T follicular helper cell (primary cell): ENCODE results near the gene TTC23.
A peak's percentile ranks its signal among the peaks of the same experiment; 100 is the strongest.
"Not testable (repeated sequence)": the region's sequence is repeated elsewhere in the genome, so short reads cannot be mapped to it uniquely, and the experiment has no call there.

Experiments
- DNase-seq: peaks from one replicate; pipeline ENCODE4 v3.0.0-alpha.2; 2020; ENCODE audit warnings: low read depth

The TTC23 gene

DNA sequence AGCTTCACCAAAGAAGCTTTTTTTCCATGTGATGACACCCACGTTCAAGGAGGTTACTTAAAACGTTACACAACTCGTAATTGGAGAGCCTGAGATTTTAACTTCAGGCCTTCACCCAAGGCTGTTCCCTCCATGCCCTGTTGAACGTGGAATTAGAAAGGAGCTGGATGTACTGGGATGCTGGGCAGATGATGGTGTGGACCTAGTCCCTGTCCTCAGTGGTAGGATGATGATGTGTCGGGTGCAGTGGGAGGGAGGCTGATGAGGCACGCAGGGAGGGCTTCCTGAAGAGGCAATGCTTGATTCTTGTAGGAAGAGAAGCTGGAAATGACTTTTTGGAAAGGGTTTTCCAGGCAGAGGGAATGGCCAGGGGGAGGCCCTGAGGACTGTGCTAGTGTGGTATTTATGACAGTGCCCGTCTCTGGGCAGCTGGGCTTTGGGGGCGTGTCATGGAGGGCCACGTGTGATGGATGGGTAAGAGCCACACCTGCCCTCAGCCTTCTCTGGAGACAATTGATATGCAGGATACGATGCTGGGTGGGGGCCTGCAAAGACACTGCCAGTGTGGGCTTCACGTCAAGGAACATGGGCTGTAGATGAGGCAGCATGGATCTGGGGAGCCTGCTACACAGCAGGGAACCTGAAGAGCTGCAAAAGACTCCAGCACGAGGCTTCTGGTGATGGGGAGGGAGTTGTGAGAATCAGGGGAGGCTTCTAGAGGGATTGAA, 129.2 kb downstream of the TTC23 start:
- DNase-seq, result no peak

DNA sequence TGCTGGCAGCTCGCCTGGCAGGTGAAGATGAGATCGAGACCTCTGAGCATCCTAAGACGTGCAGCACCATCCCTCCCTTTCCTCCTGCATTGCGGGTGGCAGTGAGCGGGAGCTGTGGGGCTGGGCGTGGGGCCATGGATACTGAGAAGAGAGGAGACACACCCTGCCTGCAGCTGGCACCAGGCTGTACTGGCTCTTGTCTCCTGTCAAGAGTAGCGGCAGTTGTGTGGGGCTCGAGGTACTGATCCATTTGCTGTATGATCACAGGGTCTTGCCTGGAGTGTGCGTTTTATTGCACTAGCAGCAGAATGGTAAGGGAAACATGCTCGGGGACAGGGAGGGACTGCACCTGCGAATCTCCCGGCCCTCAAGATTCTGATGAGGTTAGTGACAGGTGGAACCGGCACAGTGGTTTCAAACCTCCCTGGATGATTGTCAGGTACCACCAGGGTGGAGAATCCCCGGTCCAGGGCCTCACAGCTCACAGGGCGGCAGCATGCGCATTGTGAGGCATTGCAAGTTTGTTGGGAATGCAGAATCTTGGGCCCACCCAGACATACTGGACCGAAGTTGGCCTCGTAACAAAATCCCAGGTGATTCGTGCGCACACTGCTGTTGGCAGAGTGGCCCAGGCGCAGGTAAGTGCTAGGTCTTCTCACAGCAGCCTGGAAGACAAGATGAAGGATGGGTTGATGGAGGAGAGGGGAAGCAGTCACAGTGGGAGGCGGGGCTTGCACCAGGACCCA, 130.4 kb downstream of the TTC23 start:
- no peak for DNase-seq

DNA sequence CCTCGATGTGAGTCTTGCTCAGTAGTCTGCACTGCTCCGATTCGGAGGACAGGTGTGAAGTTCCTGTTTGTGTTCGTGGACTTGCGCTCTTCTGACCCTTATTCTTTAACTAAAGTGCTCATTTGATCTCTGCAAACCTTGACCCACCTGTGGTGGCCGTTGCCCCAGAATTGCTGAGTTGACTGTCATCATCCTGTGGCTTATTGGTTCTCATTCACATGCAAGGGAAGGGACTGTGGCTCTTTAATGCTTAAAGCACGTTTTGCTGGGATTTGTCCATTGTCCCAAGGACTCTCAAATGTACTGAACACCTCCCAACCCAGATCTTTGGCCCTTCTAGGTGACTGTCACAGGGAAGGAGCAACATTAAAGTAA, 131.1 kb downstream of the TTC23 start:
- no peak for DNase-seq

DNA sequence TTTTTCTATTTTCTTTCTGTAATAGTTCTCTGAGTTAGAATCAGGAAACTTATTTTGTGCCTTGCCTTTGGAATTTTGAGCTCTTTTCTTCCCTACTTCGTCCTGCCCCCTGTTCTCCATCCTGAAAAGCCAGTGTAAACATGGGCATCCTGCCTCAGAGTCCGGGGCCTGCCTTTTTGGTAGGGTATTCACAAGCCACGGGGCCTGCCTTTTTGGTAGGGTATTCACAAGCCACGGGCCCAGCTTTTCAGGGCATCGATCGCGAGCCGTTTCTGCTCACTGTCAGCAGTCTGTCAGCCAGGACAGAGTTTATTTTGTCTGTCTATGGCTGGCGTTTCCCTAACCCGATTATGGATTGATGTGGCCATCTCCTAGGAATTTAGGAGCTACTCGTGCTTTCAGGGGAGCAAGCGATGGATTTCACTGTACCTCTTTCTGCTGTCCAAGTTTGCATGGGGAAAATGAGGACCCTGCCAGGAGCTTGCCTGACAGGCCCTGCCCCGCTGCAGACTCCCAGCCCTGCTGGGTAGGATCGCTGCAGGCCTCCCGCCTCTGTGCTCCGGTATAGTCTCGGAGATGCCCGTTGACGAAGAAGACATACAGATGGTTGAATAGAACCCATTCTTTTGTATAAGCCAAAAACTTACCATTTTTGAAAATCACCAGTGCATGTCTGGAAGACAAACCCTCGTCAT, 131.7 kb downstream of the TTC23 start:
- no peak for DNase-seq

DNA sequence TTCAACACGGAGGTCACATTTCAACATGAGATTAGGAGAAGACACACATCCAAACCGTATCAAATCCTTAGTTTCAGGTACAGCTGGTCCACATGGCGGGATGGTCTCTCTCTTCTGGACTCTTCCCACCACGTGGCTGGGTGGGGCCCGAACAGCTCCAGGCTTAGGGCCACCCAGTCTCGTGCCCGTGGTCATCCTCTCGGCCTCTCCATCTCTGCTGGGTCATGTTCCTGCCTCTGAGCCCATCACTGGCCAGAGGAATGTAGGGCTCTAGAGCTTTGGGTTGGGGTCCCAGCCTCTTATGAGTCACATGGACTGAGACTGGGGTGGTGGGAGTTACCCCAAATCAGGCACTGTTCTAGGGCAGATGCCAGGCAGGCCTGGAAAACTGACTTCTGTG, 132.3 kb downstream of the TTC23 start:
- DNase-seq, result no peak

DNA sequence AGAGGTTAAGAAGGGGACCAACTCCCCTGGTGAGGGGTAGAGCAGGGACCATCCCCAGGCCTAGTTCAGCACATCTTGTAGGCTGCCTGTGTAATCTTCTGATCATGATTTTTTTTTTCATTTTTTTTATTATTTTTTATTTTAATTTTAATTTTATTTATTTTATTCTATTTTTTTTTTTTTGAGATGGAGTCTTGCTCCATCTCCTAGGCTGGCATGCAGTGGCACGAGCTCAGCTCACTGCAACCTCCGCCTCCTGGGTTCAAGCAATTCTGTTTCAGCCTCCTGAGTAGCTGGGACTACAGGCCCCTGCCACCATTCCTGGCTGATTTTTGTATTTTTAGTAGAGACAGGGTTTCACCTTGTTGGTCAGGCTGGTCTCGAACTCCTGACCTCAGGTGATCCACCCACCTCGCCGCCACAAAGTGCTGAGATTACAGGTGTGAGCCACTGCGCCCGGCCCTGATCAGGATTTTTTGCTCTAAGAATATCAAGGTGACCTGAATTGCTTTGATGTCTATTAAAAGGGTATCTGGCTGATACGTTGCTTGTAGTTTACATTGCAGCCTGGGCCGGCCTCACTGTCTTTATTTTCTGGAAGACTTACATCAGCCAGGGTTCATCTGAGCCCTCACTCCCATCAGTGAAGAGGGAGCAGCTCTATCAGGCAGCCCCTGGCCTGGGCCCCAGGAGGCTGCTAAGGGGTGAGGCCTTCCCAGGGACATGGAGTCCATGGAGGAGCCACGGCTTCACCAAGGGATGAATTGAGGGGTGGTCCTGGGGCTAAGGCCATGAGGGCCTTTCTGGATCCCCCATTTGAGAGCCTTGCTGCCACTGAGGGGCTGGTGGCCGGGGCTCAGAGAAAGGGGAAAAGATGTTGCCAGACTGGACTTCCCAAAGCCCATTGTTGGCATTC, 133.8 kb downstream of the TTC23 start:
- DNase-seq, result no peak

DNA sequence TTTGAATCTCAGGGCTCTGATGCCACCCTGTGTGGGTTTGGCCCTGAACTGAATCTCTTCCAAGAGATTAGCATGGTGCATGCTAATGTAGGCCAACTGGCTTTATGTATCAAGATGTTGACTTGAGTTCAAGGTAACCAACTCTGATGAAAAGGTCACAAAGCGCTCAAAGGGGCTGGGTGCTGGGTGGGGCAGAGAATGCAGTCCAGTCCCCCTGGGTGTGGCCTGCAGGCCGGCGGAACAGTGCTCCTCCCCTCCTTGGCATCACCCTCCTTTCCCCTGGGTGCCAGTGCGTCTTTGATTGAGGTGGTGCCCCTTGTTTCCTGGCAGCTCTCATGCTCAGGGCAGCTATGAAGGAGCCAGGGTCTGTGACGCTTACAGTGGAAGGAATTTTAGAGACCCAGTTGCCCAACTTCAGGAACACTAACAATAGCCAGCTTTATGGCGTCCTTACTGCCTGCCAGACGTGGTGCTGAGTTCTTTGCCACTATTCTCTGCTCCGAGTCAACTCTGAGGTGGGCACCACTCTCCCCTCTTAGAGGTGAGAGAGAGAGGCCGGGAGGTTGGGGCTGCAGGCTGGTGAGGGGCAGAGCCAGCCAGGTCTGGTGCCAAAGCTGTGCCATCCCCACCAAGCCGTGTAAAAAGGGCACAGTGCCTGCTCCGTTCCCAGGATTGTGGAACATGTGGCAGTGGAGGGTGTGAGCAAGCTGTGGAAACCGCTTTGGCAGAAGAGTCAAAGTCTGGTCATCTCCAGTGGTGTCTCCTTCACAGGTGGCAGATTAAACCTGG, 134.7 kb downstream of the TTC23 start:
- DNase-seq, result no peak

DNA sequence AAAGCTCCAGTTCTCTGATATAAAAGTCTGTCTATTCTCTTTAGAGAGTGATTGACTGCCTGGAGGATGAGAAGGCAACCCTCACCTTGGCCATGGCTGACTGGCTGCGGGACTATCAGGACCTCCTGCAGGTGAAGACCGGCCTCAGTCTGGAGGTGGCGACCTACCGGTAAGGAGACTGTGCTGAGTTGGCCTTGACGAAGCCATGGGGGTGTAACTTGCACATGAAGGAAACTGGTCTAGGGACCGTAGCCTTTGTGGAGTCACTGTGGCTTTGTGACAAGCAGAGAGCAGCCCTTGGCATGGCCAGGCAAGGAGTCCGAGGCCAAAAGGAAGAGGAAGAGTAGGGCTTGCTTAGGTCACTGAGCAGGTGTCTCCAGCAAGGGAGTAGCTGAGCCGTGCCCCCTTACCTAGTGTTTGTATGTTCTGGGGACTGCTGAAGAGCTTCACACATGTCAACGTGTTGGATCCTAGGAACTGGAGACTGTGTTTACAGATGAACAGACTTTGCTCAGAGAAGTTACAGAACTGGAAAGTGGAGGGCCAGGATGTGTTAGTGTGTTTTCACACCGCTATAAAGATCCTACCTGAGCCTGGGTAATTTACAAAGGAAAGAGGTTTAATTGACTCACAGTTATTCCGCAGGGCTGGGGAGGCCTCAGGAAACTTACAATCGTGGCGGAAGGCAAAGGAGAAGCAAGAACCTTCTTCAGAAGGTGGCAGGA, 135.7 kb downstream of the TTC23 start:
- no peak for DNase-seq

DNA sequence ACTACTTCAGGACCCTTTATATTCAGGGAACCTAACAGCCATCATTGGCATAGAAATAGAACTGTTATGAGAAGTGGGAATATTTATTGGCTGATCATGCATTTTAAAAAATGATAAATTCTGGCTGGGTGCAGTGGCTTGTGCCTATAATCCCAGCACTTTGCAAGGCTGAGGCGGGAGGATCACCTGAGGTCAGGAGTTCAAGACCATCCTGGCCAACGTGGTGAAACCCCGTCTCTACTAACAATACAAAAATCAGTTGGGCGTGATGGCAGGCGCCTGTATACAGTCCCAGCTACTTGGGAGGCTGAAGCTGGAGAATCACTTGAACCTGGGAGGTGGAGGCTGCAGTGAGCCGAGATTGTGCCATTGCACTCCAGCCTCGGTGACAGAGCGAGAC, 137.7 kb downstream of the TTC23 start:
- DNase-seq, result not testable (repeated sequence)

DNA sequence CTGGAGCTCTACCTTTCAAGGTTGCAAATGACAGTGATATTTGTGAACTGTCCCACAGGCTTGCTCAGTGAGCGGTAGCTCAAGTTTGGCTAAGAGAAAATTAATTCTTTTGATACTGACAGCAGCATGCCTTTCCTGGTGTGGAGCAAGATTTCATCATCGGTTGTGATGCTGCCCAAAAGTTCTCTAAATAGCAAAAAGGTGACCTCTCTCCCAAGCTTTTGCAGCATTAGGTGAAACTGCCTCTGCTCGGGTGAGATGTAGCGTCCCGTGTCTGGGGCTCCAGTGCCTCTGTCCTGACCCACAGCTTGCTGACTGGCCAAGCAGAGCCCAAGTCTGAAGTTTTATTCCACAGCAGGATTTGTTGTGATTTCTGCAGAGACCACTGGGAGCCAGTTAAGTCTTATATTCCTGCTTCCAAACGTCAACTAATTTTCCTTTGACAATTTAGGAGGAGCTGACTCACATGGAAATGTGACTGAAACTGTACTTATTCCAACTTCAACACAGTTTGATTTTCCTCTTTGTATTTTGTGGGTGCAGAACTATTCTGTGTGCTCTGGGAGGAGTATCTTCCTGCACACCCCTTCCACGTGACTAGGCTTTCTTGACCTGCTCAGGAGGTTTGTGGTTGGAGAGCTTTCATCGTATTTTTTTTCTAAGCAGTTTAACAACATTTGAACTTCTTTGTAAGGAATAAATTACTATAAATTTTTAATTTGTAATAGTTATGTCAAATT, 138.6 kb downstream of the TTC23 start:
- no peak for DNase-seq

DNA sequence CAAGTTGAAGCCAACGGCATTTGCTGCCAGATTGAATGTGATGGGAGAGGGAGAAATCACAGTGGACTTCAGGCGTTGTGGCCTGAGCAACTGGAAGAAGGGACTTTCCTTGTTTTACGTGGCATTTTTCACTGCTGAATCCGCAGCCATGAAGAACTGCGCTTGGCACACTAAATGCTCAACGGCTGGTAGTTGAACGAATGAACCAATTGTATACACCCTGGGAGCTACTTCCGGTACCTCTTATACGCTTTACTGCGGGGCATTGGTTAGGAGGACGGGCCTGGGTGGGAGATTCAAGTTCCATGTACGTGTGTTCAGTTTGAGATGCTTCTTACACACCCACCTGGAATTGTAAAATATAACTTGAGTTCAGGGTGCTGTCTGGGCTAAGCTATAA, 139.3 kb downstream of the TTC23 start:
- no peak for DNase-seq

DNA sequence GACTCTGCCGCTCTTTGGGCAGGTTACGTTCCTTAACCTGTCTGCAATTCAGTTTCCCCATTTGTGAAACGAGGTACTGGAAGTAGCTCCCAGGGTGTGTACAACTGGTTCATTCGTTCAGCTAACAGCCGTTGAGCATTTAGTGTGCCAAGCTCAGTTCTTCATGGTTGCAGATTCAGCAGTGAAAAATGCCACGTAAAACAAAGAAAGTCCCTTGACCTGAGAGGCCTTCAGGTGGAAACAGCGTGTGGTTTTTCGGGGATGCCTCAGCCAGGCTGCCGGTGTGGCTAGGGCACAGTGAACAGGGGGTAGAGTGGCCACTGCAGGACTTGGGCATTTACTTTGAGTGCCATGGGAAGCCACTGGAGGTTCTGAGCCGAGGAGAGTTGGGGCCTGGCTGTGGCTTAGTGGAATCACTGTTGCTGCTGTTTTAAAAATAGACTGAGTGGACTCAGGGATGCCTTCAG, 139.8 kb downstream of the TTC23 start:
- no peak for DNase-seq

DNA sequence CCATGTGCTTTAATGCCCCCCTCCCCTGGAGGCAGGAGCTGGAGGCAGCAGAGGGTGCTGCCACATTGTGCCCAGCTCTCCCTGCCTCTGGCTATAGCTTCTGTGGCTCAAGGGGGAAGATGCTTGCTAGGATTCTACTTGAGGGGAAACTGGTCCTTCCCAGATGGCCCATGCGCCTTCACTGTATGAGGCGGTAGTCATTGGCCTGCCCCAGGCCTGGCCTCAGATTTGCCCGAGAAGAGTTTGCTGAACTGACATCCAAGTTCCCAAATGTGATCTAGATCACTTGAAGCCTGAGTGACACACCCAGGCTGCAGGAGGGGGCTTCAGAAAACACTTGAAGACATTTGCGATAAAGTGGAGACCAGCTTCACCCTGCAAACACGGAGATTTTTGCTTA, 140.4 kb downstream of the TTC23 start:
- no peak for DNase-seq

DNA sequence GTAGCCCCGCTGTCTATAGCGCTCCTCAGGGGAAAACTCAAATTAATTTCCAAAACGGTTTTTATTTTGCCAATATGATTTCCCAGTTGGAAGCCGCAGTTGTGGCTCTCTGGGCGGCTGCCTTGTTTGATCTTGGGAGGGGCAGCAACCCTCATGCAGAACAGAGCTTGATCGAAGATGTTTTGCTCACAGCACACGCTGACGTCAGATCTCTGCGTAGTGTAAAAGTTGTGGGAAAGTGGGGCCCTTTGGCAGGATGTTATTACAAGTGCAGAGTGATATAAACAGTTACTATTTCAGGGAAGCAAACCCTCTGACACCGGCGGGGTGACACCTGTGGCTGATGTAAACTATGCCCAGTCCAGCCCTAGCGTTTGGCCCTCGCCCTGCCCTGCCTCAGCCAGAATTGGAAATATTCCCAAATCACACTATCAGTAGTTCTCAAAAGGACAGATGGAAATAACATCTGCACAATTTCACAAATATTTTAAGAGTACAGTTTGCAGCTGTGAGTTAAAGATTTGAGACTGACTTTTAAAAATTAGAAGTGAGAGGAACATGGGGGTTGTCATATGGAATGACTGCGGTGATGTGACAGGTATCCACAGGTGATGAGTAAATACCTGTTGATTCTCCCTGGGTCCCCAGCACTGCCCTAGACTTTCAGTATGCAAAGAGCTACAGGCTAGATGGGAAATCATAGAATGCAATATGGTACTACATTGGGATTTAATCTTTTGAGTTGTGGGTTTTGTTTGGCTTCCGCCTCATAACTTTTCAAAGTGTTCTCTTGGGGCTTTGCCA, 142.8 kb downstream of the TTC23 start:
- peak; percentile 11 for DNase-seq

DNA sequence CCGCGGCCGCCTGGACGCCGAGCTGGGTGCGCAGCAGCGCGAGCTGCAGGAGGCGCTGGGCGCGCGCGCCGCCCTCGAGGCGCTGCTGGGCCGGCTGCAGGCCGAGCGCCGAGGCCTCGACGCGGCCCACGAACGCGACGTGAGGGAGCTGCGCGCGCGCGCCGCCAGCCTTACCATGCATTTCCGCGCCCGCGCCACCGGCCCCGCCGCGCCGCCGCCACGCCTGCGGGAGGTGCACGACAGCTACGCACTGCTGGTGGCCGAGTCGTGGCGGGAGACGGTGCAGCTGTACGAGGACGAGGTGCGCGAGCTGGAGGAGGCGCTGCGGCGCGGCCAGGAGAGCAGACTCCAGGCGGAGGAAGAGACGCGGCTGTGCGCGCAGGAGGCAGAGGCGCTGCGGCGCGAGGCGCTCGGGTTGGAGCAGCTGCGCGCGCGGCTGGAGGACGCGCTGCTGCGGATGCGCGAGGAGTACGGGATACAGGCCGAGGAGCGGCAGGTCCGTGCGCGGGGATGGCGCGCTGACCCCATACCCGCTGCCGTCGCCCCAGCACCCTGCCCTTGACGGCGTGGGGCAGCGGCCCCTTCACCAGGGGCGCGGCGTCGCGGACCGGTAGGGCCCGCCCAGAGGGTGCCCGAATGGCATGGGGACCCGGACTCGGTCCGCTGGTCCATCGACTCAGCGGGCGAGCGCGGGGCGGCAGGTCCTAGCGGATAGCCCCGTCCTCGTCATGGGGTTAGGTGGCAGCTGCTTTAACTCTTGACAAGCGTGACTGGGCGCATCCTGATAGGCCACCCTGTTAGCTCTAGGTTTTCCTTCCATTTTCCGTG, 143.7 kb downstream of the TTC23 start:
- DNase-seq, result peak; percentile 9

DNA sequence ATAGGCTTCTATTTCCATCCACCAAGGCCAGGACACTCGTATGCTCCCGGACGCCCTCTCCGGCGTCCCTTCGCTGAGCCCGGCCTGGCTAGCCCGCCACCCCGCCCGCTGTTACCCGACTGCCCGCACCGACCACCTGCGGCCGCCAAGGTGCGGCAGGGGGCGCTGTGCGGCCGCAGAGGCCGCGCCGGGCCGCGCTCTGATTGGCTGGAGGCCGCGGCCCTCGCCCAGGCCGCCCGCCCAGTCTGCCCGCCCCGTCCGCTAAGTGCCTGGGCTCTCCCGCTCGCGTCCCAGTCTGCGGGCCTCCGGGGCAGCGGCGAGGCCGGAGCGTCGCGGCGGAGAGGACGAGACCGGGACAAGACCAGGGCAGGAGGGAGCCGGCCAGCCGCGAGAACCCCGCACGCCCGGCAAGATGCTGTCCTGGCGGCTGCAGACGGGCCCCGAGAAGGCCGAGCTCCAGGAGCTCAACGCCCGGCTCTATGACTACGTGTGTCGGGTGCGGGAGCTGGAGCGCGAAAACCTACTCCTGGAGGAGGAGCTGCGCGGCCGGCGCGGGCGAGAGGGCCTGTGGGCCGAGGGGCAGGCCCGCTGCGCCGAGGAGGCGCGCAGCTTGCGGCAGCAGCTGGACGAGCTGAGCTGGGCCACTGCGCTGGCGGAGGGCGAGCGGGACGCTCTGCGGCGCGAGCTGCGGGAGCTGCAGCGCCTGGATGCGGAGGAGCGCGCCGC, 144.4 kb downstream of the TTC23 start, which contains the start of gene SYNM:
SYNM (plus strand) TSS at position 293 of the 726 bp plus-strand sequence; CDS start at position 413, 120 bp downstream.
- DNase-seq, result no peak

DNA sequence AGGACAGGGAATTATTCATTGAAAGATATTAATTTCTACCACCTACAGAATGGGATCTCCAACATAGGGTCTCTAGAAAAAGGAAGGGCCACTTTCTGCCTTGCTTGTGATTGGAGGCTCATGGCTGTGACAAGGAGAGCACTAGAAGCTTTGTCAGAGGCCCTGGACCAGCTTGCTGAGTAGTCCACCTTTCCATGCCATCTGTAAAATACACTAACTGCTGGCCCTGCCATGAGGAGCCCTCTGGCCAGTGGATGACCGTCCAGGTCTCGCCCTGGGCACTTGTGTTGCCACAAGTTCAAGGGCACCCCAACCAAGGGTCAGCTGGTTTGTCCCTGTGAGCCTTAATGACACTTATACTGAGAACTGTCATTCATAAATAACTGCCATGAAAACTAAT, 146.1 kb downstream of the TTC23 start:
- DNase-seq, result no peak
